HCT116 (cell line): ENCODE results near the gene TDRD9. TPM values are rescaled to one million over a fixed set of nuclear protein-coding genes. Genes with fewer than 3 reads are reported as not detected.

Experiments used
- ATAC-seq: fragments of 200-7000 bp; cut with Tn5 transposase; 2 replicates; pipeline ENCODE4 v1.9.1; 2020; ENCODE audit warnings: mild to moderate bottlenecking, moderate library complexity
- BruUV-seq: library from RNA; stranded (reverse); fragments of 400-500 nt; replicated peaks from 2 replicates; lab custom pipeline; 2021; lab: Mats Ljungman, UMichigan
- CTCF ChIA-PET: fragments of 300-600 bp; sonication (Branson Sonifier 250); formaldehyde crosslinking; loops from one replicate; lab custom pipeline; 2021; ENCODE audit warnings: antibody characterized with exemption; lab: Charles Lee
- POLR2A ChIA-PET: fragments of 300-600, 350-600 bp; sonication (Branson Sonifier 250); formaldehyde crosslinking; loops from one replicate; lab custom pipeline; 2021; ENCODE audit warnings: antibody characterized with exemption; lab: Charles Lee
- RAD21 ChIA-PET, 2 experiments: fragments of 300-600 bp; sonication (Branson Sonifier 250); formaldehyde crosslinking; loops; one replicate each; lab custom pipeline; 2023; ENCODE audit warnings: low total read pairs in 2 of 2; ENCODE audit not compliant: uncharacterized antibody in 2 of 2, unreplicated experiment in 2 of 2, low non-redundant PET in 1 of 2; lab: Charles Lee
- DNase-seq: peaks from one replicate; pipeline ENCODE4 v3.0.0-alpha.2; 2010; ENCODE audit warnings: low read depth, low spot score
- H2AFZ ChIP-seq: fragments of 200-600 bp; shearing (Covaris generic), sonication (generic); 2 replicates; pipeline ENCODE4 v1.6.1; 2017; ENCODE audit warnings: low read depth, mixed run types, mixed read lengths, antibody characterized with exemption, low read length; ENCODE audit not compliant: poor library complexity, severe bottlenecking
- H3K27ac ChIP-seq: 2 replicates; pipeline ENCODE4 v1.5.1; 2012; ENCODE audit warnings: low read depth, low read length
- H3K27me3 ChIP-seq: fragments of 200-600 bp; sonication (generic); 2 replicates; pipeline ENCODE4 v1.6.1; 2016; ENCODE audit warnings: mixed run types, low read length, mixed read lengths; ENCODE audit not compliant: insufficient read depth
- H3K36me3 ChIP-seq, 2 experiments: fragments of 200-500 bp in 1 of 2; fragments of 200-600 bp in 1 of 2; sonication (Bioruptor generic) in 1 of 2; sonication (generic) in 1 of 2; 2 replicates each; pipeline versions ENCODE4 v1.5.1 to v1.6.1; 2014 to 2016; ENCODE audit warnings: low read length in 2 of 2, inconsistent platforms in 1 of 2, mixed read lengths in 1 of 2, mixed run types in 1 of 2; ENCODE audit not compliant: insufficient read depth in 2 of 2, control insufficient read depth in 1 of 2
- H3K4me1 ChIP-seq, 2 experiments: fragments of 200-600 bp in 1 of 2; sonication (generic) in 1 of 2; 2 replicates each; pipeline versions ENCODE4 v1.5.1 to v1.6.1; 2012 to 2017; ENCODE audit warnings: low read length in 2 of 2, inconsistent platforms in 1 of 2, mild to moderate bottlenecking in 1 of 2, mixed read lengths in 1 of 2, mixed run types in 1 of 2, moderate library complexity in 1 of 2; ENCODE audit not compliant: insufficient read depth in 2 of 2, control insufficient read depth in 1 of 2
- H3K4me2 ChIP-seq: fragments of 200-600 bp; sonication (generic); 2 replicates; pipeline ENCODE4 v1.6.1; 2017; ENCODE audit warnings: mixed run types, low read length, mixed read lengths
- H3K4me3 ChIP-seq, 2 experiments: fragments of 200-600 bp in 1 of 2; sonication (generic) in 1 of 2; replicated peaks in 1 of 2; 2 replicates each; pipeline ENCODE4 v1.5.1; 2011 to 2016; ENCODE audit warnings: low read length in 2 of 2, control low read depth in 1 of 2, low read depth in 1 of 2, mild to moderate bottlenecking in 1 of 2, mixed read lengths in 1 of 2, mixed run types in 1 of 2
- H3K79me2 ChIP-seq: fragments of 200-600 bp; sonication (generic); 2 replicates; pipeline ENCODE4 v1.6.1; 2017; ENCODE audit warnings: mild to moderate bottlenecking, mixed run types, low read length, moderate library complexity, mixed read lengths; ENCODE audit not compliant: insufficient read depth
- H3K9ac ChIP-seq: fragments of 200-600 bp; sonication (generic); 2 replicates; pipeline ENCODE4 v1.6.1; 2016; ENCODE audit warnings: low read length, mixed read lengths
- H3K9me2 ChIP-seq: fragments of 200-600 bp; sonication (generic), shearing (Covaris generic); 2 replicates; pipeline ENCODE4 v1.6.1; 2017; ENCODE audit warnings: mixed run types, mild to moderate bottlenecking, moderate library complexity; ENCODE audit not compliant: insufficient read depth
- H3K9me3 ChIP-seq, 2 experiments: fragments of 200-500 bp in 1 of 2; fragments of 200-600 bp in 1 of 2; sonication (Bioruptor generic) in 1 of 2; sonication (generic) in 1 of 2; 2 replicates each; pipeline ENCODE4 v1.6.1; 2014 to 2017; ENCODE audit warnings: low read length in 2 of 2, mixed read lengths in 2 of 2, inconsistent platforms in 1 of 2, low read depth in 1 of 2, mild to moderate bottlenecking in 1 of 2, mixed run types in 1 of 2, moderate library complexity in 1 of 2; ENCODE audit not compliant: control insufficient read depth in 1 of 2, insufficient read depth in 1 of 2
- H4K20me1 ChIP-seq: fragments of 200-600 bp; sonication (generic), shearing (Covaris generic); 2 replicates; pipeline ENCODE4 v1.6.1; 2017; ENCODE audit warnings: mixed run types, mild to moderate bottlenecking, moderate library complexity; ENCODE audit not compliant: insufficient read depth
- CEBPB ChIP-seq: IDR thresholded peaks from 2 replicates; pipeline ENCODE4 v1.6.1; 2012; ENCODE audit warnings: low read depth
- FOSL1 ChIP-seq: IDR thresholded peaks from 2 replicates; pipeline ENCODE4 v1.6.1; 2012; ENCODE audit warnings: low read depth
- JUND ChIP-seq: IDR thresholded peaks from 2 replicates; pipeline ENCODE4 v1.6.1; 2012
- MAX ChIP-seq: IDR thresholded peaks from 2 replicates; pipeline ENCODE4 v1.6.1; 2012
- POLR2A ChIP-seq: IDR thresholded peaks from 2 replicates; pipeline ENCODE4 v1.7.0; 2011; ENCODE audit warnings: borderline replicate concordance; ENCODE audit not compliant: insufficient read depth, insufficient read length; ENCODE audit errors: extremely low read depth
- POLR2AphosphoS5 ChIP-seq: IDR thresholded peaks from 2 replicates; pipeline ENCODE4 v1.6.1; 2011; ENCODE audit warnings: mild to moderate bottlenecking, low read depth, low read length, moderate library complexity
- RAD21 ChIP-seq: IDR thresholded peaks from 2 replicates; pipeline ENCODE4 v1.6.1; 2012; ENCODE audit warnings: low read depth, mild to moderate bottlenecking
- YY1 ChIP-seq: IDR thresholded peaks from 2 replicates; pipeline ENCODE4 v1.6.1; 2011; ENCODE audit warnings: low read length, low read depth, moderate library complexity, mild to moderate bottlenecking; ENCODE audit not compliant: insufficient replicate concordance; ENCODE audit errors: extremely low read depth
- intact Hi-C: fragments of 100-400 bp; cut with micrococcal nuclease; formaldehyde crosslinking; loops from 2 replicates; pipeline ENCODE4 v1.10.0; 2022
- total RNA-seq: library from RNA; stranded (reverse); gene quantifications from one replicate; pipeline ENCODE4 v1.2.1, GENCODE V29; 2021; ENCODE audit not compliant: unreplicated experiment

Gene TDRD9
- total RNA-seq, 1 experiment from 2014 or later, result not detected

- RAD21 ChIA-PET, result no interaction called here
- H3K9ac ChIP-seq, result no peak overlapping the region
Measured at GRCh38 chr14:103890821-103891666, 37.2 kb upstream of the TDRD9 start.

GRCh38 chr14:103891667-103892215 lies 36.5 kb upstream of the TDRD9 start:
- Histone ChIP-seq H3K9me2 (no peaks in the 10 kb centered on the region), H3K4me3 (no peak overlapping the region), H3K4me1 (peaks cover 30 to 51% of the 10 kb centered on the region in 2 experiments), H3K79me2 (no peaks in the 10 kb centered on the region), H3K27me3 (no peaks in the 10 kb centered on the region), H3K9me3 (no peaks in the 10 kb centered on the region; a peak in 1 of 4 replicates), H3K4me2 (no peak overlapping the region), H3K36me3 (no peaks in the 10 kb centered on the region), H2AFZ (no peak overlapping the region), H3K27ac (no peak overlapping the region), H4K20me1 (no peaks in the 10 kb centered on the region), H3K9ac (no peak overlapping the region)
- ChIA-PET POLR2A (no interaction called here), CTCF (interaction anchor here (1.4 to 1.6 kb wide), 2 partner anchors 9 to 11 kb away, joined by 3 to 5 read pairs; no protein-coding TSS in a partner anchor), RAD21 (no interaction called here)
- DNase-seq, result no peak
- intact Hi-C loops, result no loop called here
- TF ChIP-seq RAD21, result no peak
- no peak for TF ChIP-seq FOSL1
- TF ChIP-seq POLR2A, result no peak
- TF ChIP-seq MAX, result no peak
- TF ChIP-seq YY1, result no peak
- BruUV-seq, result no TSS peak
- ATAC-seq, result no peak

More at GRCh38 chr14:103890821-103891666, 37.2 kb upstream of the TDRD9 start:
- H3K9me3 ChIP-seq, result no peaks in the 10 kb centered on the region
- H4K20me1 ChIP-seq, result no peaks in the 10 kb centered on the region
- H3K4me1 ChIP-seq, result peaks cover 30 to 53% of the 10 kb centered on the region in 2 experiments
- no peak overlapping the region for H2AFZ ChIP-seq
- no peaks in the 10 kb centered on the region for H3K27me3 ChIP-seq
- H3K4me2 ChIP-seq, result no peak overlapping the region
- no peaks in the 10 kb centered on the region for H3K79me2 ChIP-seq
- H3K36me3 ChIP-seq, result no peaks in the 10 kb centered on the region
- ChIA-PET CTCF (interaction anchor here (1.2 to 5.6 kb wide), 4 partner anchors 10 to 12 kb away, joined by 3 to 30 read pairs (median 4); no protein-coding TSS in a partner anchor), POLR2A (no interaction called here)
- H3K9me2 ChIP-seq, result no peaks in the 10 kb centered on the region
- intact Hi-C loops, result no loop called here
- ATAC-seq (no peak), DNase-seq (no peak)
- no peak overlapping the region for H3K27ac ChIP-seq
- no peak for TF ChIP-seq JUND
- no peak for TF ChIP-seq CEBPB
- TF ChIP-seq POLR2AphosphoS5, result no peak
- no peak overlapping the region for H3K4me3 ChIP-seq
- no TSS peak for BruUV-seq
